CD1c-positive myeloid dendritic cell (primary cell): Measurements from ENCODE around the gene UGT1A8.
"Not testable (repeated sequence)": the region's sequence is repeated elsewhere in the genome, so short reads cannot be mapped to it uniquely, and the experiment has no call there.

ENCODE experiments used
- DNase-seq: peaks from one replicate; pipeline ENCODE4 v3.0.0-alpha.2; 2016; ENCODE audit errors: extremely low spot score

Gene UGT1A8

DNA sequence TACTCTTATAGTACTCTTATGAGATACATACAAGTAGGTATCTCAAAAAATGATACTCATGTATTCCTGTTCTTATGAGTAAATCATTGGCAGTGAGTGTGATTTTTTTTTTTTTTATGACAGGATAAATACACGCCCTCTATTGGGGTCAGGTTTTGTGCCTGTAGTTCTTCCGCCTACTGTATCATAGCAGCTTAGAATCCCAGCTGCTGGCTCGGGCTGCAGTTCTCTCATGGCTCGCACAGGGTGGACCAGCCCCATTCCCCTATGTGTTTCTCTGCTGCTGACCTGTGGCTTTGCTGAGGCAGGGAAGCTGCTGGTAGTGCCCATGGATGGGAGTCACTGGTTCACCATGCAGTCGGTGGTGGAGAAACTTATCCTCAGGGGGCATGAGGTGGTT, at the start of gene UGT1A8:
UGT1A8 (plus strand) TSS at position 158 of the 400 bp plus-strand sequence; CDS start at position 233, 75 bp downstream.
- not testable (repeated sequence) for DNase-seq

DNA sequence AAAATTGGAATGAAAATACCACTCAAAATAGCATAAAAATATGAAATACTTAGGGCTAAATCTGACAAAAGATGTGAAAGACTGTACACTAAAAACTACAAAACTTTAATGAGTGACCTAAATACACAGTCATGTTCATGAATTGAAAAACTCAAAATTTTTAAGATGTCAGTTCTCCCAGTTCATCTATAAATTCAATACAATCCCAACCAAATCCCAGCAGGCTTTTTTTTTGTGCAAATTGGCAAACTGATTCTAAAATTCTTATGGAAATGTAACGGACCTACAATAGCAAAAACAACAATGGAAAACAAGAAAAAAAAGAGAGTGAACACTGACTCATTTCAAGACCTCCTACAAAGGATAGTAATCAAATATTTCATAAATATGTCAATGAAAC, 46.4 kb upstream of the UGT1A8 start:
- DNase-seq: no peak

DNA sequence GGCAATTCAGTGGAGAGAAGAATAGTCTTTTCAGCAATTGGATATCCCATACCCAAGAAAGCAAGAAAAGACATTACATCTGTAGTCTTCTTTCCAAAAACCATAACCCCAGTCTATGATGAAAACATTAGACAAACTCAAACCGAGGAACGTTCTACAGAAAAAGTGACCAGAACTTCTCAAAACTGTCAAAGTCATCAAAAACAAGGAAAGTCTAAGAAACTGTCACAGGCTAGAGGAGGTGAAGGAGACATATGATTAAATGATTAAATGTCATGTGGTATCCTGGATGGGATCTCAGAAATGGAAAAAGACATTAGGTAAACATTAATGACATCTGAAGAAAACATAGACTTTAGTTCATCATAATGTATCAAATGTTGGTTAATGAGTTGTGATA, 46.0 kb upstream of the UGT1A8 start:
- DNase-seq: no peak

DNA sequence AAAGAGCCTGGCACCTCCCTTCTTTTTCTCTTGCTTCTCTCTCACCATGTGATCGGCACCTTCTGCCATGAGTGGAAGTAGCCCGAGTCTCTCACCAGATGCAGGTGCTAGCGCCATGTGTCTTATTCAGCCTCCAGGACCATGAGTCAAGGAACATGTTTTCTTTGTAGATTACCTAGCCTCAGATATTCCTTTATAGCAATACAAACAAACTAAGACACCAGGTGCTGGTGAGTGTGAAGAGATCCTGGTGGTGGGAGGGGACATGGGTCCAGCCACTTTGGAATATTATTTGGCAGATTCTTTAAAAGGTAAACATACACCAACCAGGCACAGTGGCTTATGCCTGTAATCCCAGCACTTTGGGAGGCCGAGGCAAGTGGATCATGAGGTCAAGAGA, 45.0 kb upstream of the UGT1A8 start:
- DNase-seq: no peak

DNA sequence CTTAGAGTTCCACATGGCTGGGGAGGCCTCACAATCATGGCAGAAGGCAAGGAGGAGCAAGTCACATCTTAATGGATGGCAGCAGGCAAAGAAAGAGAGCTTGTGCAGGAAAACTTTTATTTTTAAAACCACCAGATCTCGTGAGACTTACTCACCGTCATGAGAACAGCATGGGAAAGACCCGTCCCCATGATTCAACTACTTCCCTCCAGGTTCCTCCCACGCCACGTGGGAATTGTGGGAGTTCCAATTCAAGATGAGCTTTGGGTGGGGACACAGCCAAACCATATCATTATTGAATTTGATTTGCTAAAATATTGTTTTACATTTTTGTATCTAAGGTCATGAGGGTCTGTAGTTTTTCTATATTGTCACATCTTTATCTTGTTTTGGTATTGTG, 40.1 kb upstream of the UGT1A8 start:
- not testable (repeated sequence) for DNase-seq

DNA sequence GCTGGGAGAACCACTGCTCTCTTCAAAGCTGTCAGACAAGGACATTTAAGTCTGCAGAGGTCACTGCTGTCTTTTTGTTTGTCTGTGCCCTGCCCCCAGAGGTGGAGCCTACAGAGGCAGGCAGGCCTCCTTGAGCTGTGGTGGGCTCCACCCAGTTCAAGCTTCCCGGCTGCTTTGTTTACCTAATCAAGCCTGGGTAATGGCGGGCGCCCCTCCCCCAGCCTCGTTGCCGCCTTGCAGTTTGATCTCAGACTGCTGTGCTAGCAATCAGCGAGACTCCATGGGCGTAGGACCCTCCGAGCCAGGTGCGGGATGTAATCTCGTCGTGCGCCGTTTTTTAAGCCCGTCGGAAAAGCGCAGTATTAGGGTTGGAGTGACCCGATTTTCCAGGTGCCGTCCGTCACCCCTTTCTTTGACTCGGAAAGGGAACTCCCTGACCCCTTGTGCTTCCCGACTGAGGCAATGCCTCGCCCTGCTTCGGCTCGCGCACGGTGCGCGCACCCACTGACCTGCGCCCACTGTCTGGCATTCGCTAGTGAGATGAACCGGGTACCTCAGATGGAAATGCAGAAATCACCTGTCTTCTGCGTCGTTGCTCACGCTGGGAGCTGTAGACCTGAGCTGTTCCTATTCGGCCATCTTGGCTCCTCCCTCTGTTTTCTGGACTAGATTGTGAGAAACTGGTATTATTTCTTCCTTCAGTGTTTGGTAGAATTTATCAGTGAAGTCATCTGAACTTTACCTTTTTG, 34.0 kb upstream of the UGT1A8 start:
- DNase-seq: not testable (repeated sequence)

DNA sequence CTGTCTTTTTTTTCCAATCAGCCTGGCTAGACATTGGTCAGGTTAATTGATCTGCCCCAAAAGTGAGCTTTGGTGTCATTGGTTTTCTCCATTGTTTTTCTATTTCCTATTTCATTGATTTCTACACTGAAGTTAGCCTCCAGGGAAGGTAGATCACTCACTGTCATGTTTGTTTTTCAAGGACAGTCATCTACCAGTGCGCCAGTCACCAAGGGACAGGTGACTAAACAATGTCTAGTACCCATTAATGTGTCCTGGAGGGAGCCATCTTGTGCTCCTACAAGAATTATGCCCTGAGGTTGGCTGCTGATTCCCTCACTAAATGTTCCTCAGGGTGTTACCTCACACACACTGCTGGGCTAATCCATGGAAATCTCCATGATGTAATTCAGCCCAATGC, 33.2 kb upstream of the UGT1A8 start:
- no peak for DNase-seq

DNA sequence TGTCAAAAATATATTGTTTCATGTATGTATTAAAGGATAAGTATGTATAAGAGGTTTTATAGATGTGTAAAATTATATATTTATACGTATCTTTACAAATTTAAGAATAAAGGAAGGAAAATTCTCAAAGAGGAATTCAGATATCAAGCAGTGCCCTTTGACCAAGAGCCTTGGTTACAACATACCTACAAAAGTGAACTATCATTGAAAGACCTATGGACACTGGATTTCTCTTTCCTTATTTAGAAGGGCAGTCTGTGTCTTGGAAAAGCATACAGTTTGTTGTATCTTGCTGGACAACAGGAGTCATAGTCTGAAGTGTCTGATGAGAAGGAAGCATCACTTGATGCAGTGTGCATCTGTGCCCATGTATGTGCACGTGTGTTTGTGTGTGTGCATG, 29.0 kb upstream of the UGT1A8 start:
- no peak for DNase-seq

DNA sequence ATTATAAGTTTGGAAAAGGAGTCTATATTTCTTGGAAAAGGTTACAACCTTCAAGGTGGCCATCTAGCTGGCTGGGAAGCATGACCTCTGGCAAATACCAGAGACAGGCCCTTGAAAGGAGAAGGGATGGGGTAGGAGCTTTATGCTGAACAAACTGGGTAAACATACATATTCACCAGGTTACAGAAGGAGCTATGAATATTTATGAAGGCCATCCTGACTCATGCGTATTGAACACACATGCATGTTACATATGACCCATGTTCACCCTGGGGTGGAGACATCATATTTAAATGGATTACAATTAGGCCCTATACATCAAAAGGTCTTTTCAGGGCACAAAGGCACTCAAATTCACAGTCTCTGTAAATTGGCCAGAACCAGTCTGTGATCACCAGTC, 24.7 kb upstream of the UGT1A8 start:
- DNase-seq: not testable (repeated sequence)

DNA sequence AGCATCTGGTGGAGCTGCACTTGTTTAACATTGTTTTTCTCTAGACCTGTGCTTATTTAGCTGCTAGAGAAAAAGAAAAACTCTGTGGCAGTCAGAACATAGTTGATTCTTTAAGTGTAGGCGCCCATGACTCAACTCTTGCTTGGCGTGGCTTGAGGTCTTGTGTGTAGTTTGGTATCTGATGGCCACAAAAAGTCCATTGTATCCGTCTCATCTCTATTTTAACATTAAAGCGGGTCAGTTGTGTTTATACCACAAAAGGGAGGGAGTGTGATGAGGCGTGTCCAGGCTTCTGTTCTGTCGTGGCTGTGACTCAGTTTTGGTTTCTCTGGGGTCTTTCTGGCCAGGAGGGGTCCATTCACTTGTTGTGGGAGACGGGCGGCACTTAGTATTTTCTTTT, 24.2 kb upstream of the UGT1A8 start:
- no peak for DNase-seq

DNA sequence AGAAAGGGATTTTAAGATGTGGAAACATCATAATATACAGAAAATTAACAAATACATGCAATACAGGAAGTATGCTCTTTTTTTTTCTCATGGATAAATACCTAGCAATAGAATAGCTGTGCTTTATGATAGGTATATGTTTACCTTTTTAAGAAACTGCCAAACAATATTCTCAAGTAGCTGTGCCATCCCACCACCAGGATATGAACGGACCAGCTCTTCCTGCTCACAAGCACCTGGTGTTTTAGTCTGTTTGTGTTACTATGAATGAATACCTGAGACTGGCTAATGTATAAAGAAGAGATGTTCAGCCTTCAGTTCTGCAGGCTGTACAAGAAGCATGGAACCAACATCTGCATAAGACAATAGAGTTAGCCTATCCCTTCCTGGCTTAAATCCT, 19.9 kb upstream of the UGT1A8 start:
- no peak for DNase-seq

DNA sequence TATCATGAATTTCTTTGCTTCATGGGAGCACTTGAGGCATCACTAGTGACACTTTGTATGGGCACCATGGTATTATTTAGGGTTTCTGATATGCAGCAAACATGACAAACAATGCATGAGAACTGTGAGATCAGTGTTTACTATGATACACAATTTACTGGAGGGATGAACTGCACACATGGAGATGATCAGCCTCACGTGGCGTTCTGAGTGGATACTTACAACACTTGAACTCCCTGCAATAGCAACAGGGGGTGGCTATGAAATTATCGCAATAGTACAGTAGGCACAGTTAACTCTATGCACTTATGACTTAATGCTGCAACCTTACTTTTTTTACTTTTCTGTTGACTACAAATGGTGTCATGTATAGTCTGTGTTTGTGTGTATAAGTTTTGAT, 18.5 kb upstream of the UGT1A8 start:
- DNase-seq: no peak

DNA sequence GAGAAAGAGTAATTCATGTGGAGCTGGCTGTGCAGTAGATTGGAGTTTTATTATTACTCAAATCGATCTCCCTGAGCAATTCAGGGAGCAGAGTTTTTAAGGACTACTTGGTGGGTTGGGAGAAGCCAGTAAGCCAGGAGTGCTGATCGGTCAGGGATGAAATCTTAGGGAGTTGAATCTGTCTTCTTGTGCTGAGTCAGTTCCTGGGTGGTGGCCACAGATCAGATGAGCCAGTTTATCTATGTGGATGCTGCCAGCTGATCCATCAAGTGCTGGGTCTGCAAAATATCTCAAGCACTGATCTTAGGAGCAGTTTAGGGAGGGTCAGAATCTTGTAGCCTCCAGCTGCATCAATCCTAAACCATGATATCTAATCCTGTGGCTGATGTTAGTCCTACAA, 17.0 kb upstream of the UGT1A8 start:
- DNase-seq: no peak

DNA sequence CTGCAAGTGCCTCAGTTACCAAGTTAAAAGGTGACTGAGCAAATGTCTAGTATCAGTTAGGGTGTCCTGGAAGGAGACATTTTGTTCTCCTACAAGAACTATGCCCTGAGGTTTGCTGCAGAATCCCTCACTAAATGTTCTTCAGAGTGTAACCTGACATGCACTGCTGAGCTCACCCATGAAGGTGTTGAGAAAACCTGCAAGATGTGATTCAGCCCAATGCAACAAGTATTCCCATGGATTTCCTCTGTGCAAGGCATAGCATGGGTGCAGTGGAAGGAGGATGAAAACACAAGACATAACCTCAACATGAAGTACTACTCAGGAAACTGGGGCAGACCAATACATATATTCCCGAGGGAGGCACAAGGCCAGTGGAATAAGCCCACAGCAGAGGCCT, 15.4 kb upstream of the UGT1A8 start:
- DNase-seq: no peak

DNA sequence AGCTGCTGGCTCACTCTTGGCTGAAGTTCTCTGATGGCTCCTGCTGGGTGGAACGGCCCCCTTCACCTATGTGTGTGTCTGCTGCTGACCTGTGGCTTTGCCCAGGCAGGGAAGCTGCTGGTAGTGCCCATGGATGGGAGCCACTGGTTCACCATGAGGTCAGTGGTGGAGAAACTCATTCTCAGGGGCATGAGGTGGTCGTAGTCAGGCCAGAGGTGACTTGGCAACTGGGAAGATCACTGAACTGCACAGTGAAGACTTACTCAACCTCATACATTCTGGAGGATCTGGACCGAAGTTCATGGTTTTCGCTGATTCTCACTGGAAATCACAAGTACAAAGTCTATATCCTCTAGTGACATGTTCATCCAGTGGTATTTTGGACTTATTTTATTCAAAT, 13.9 kb upstream of the UGT1A8 start:
- DNase-seq: no peak

DNA sequence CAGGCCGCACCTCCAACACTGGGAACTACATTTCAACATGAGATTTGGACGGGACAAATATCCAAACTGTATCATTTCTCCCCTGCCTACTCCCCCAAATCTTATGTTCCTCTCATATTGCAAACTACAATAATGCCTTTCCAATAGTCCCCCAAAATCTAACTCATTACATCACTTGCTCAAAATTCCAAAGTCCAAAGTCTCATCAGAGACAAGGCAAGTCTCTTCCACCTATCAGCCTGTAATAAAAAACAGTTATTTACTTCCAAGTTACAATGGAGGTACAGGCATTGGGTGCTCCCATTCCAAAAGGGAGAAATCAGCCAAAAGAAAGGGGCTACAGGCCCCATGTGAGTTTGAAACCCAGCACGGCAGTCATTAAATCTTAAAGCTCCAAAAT, 12.6 kb upstream of the UGT1A8 start:
- DNase-seq: no peak

DNA sequence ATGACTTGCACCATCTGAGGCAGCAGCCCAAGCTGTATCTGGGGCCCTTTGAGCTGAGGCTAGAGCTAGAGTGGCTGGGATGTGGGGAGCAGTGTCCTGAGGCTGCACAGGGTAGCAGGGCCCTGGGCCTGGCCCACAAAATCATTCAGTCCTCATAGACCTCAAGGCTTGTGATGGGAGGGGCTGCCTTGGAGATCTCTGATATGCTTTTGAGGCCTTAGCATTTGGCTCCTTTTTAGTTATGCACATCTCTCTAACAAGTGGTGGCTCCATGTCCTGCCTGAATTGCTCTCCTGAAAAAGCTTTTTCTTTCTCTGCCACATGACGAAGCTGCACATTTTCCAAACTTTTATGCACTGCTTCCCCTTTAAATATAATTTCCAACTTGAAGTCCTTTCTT, 11.8 kb upstream of the UGT1A8 start:
- no peak for DNase-seq

DNA sequence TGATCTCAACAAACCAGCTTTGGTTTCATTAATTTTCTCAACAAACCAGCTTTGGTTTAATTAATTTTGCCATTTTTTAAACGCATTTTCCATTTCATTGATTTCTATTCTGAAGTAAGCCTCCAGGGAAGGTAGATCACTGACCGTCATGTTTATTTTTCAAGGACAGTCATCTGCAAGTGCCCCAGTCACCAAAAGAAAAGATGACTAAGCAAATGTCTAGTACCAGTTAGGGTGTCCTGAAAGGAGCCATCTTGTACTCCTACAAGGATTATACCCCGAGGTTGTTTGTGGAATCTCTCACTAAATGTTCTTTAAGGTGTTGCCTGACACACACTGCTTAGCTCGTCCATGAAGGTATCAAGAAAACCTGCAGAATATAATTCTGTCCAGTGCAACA, 6.1 kb upstream of the UGT1A8 start:
- DNase-seq: no peak

DNA sequence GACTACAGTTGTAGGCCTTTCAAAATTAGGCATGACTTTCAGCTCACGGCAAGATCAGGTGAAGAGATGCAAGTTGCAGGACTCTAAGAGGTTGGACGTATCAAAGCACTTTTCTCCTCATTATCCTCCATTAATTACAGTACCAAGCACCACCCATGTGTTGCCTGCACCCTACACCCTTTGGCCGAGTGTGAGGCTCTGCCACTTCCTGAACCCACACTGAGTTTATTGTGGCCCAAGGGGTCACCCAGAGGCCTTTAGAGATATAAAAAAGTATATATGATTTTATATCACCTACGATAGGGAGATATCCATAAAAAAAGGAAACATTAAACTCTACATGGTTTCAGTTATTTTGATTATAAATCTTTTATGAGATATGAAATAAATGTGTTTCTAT, 2.8 kb downstream of the UGT1A8 start:
- no peak for DNase-seq

DNA sequence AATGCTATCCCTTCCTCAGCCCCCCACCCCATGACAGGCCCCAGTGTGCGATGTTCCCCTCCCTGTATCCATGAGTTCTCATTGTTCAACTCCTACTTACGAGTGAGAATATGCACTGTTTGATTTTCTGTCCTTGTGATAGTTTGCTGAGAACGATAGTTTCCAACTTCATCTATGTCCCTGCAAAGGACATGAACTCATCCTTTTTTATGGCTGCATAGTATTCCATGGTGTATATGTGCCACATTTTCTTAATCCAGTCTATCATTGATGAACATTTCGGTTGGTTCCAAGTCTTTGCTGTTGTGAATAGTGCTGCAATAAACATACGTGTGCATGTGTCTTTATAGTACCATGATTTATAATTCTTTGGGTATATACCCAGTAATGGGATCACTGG, 4.4 kb downstream of the UGT1A8 start:
- DNase-seq: not testable (repeated sequence)

DNA sequence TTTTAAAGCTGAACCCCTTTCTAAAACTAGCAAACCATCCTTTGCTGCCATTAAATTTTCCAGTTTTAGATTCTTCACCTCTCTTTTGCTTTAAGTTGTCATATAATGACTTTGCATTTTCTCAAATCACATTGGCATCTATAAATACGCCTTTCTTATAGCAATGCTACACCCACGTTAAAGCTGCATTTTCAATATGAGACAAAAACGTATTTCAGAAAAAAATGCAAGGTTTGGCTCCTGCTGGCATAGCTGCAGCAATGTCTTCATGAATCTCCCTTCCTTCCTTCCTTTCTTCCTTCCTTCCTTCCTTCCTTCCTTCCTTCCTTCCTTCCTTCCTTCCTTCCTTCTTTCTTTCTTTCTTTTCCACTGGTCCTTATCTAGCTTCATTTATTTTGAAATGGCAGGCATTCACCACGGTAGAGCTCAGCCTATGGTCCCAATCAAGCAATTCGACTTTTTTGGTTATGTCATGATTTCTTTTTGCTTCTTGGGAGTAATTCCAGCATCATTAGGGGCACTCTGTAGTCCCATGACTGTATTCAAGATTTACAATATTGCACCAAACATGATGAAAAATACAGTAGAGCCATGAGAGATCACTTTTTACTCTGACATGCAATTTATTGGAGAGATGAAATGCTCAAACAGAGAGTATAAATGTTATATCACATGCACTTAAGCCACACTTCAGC, 10.0 kb downstream of the UGT1A8 start:
- DNase-seq: no peak

DNA sequence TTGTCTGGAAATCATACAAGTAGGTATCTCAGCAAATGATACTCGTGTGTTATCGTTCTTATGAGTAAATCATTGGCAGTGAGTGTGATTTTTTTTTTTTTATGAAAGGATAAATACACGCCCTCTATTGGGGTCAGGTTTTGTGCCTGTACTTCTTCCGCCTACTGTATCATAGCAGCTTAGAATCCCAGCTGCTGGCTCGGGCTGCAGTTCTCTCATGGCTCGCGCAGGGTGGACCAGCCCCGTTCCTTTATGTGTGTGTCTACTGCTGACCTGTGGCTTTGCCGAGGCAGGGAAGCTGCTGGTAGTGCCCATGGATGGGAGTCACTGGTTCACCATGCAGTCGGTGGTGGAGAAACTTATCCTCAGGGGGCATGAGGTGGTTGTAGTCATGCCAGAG, 18.9 kb downstream of the UGT1A8 start, which contains the start of gene UGT1A10:
UGT1A10 (plus strand) TSS at position 143 of the 400 bp plus-strand sequence; CDS start at position 218, 75 bp downstream.
- not testable (repeated sequence) for DNase-seq

DNA sequence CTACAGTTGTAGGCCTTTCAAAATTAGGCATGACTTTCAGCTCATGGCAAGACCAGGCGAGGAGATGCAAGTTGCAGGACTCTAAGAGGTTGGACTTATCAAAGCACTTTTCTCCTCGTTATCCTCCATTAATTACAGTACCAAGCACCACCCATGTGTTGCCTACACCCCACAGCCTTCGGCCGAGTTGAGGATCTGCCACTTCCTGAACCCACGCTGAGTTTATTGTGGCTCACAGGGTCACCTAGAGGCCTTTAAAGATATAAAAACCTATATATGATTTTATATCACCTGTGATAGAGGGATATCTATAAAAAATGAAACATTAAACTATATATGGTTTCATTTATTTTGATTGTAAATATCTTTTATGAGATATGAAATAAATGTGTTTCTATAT, 21.4 kb downstream of the UGT1A8 start:
- no peak for DNase-seq
